PC-9 (cell line): ENCODE measurements around the gene OR7G2. TPM values are rescaled to one million over a fixed set of nuclear protein-coding genes. Genes with fewer than 3 reads are reported as not detected.

ENCODE experiments used
- BruUV-seq: library from RNA; stranded (reverse); fragments of 400-500 nt; replicated peaks from 2 replicates; lab custom pipeline; 2021; lab: Mats Ljungman, UMichigan
- CTCF ChIA-PET: fragments of 300-600 bp; sonication (Branson Sonifier 250); formaldehyde crosslinking; loops from one replicate; lab custom pipeline; 2022; ENCODE audit warnings: antibody characterized with exemption; lab: Charles Lee
- POLR2A ChIA-PET: fragments of 300-600 bp; sonication (Branson Sonifier 250); formaldehyde crosslinking; loops from one replicate; lab custom pipeline; 2022; ENCODE audit warnings: antibody characterized with exemption; ENCODE audit not compliant: unreplicated experiment; lab: Charles Lee
- DNase-seq, 2 experiments: peaks; one replicate each; pipeline versions ENCODE4 v3.0.0 to v3.0.0-alpha.2; 2015 to 2022; ENCODE audit warnings: mixed read lengths in 1 of 2
- H2AFZ ChIP-seq: fragments of 200-600 bp; sonication (generic); 2 replicates; pipeline ENCODE4 v1.8.1; 2017; ENCODE audit warnings: antibody characterized with exemption
- H3F3A ChIP-seq: fragments of 200-600 bp; sonication (generic); 2 replicates; pipeline ENCODE4 v1.8.1; 2017; ENCODE audit warnings: antibody characterized with exemption, mild to moderate bottlenecking, low read depth; ENCODE audit not compliant: insufficient read depth
- H3K27ac ChIP-seq: fragments of 200-600 bp; sonication (generic); 2 replicates; pipeline ENCODE4 v1.6.1; 2016; ENCODE audit warnings: mixed run types
- H3K27me3 ChIP-seq: fragments of 200-600 bp; sonication (generic); 2 replicates; pipeline ENCODE4 v1.6.1; 2016; ENCODE audit warnings: low read depth, mixed run types; ENCODE audit not compliant: insufficient read depth
- H3K36me3 ChIP-seq: fragments of 200-600 bp; sonication (generic); 2 replicates; pipeline ENCODE4 v1.6.1; 2016; ENCODE audit warnings: low read depth, mixed run types
- H3K4me1 ChIP-seq: fragments of 200-600 bp; sonication (generic); replicated peaks from 2 replicates; pipeline ENCODE4 v1.6.1; 2016; ENCODE audit warnings: mixed run types; ENCODE audit not compliant: insufficient read depth
- H3K4me2 ChIP-seq: fragments of 200-600 bp; sonication (generic); 2 replicates; pipeline ENCODE4 v1.6.1; 2017; ENCODE audit warnings: mixed run types
- H3K4me3 ChIP-seq: fragments of 200-600 bp; sonication (generic); 2 replicates; pipeline ENCODE4 v1.6.1; 2016; ENCODE audit warnings: mixed run types
- H3K79me2 ChIP-seq: fragments of 200-600 bp; sonication (generic); 2 replicates; pipeline ENCODE4 v1.6.1; 2017; ENCODE audit warnings: low read depth, mixed run types
- H3K9me2 ChIP-seq: fragments of 200-600 bp; sonication (generic); 2 replicates; pipeline ENCODE4 v1.8.1; 2017; ENCODE audit warnings: mild to moderate bottlenecking; ENCODE audit not compliant: insufficient read depth
- H3K9me3 ChIP-seq: fragments of 200-600 bp; sonication (generic); 2 replicates; pipeline ENCODE4 v1.8.1; 2016; ENCODE audit warnings: low read depth; ENCODE audit not compliant: insufficient read depth
- H4K20me1 ChIP-seq: fragments of 200-600 bp; sonication (generic); 2 replicates; pipeline ENCODE4 v1.8.1; 2017; ENCODE audit not compliant: insufficient read depth
- EZH2 ChIP-seq: fragments of 200-600 bp; sonication (generic); IDR thresholded peaks from 2 replicates; pipeline ENCODE4 v1.8.0; 2017; ENCODE audit warnings: antibody characterized with exemption, low read depth
- intact Hi-C: fragments of 100-400 bp; cut with micrococcal nuclease; formaldehyde crosslinking; loops from one replicate; pipeline ENCODE4 v1.10.0; 2022; ENCODE audit not compliant: unreplicated experiment
- total RNA-seq: library from RNA; stranded (reverse); gene quantifications from 2 replicates; pipeline ENCODE4 v1.2.3, GENCODE V29; 2021
- TF ChIP-seq, protein P1 (sequence below): fragments of 200-600 bp; sonication (generic); conservative IDR thresholded peaks from 2 replicates; pipeline ENCODE4 v1.6.1; 2017; ENCODE audit warnings: mixed run types, antibody characterized with exemption, mild to moderate bottlenecking, moderate library complexity

The OR7G2 gene
- total RNA-seq, 1 experiment from 2014 or later, result not detected

DNA sequence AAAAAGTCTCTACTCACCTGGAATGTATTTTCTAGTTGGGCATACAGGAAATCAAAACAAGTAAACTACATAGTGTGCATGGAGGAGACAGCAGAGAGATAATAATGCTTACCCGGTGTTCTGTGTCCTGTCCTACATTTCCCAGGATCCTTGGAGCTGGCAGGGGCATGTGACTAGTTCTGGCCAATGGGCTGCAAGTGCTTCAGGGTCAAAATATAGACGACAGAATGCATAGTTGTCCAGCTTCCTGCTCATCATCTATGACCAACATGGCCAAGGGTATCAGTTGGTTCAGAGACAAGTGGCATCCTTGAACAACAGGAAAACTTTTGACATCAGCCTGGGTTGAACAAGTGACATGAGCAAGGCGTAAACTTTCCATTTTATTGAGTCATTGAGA is 41.4 kb upstream of the OR7G2 start:
- no TSS peak for BruUV-seq
- Histone ChIP-seq H3K9me3 (peaks cover 75% of the 10 kb centered on the region), H3F3A (peaks cover 7% of the 10 kb centered on the region), H3K36me3 (peaks cover 88% of the 10 kb centered on the region), H3K4me1 (no peaks in the 10 kb centered on the region; the same call in none of the 2 replicates), H4K20me1 (peaks cover 2% of the 10 kb centered on the region), H3K9me2 (no peaks in the 10 kb centered on the region), H3K27ac (no peak overlapping the region), H3K4me3 (no peak overlapping the region), H2AFZ (no peak overlapping the region), H3K27me3 (no peaks in the 10 kb centered on the region), H3K4me2 (no peak overlapping the region), H3K79me2 (peaks cover 99% of the 10 kb centered on the region)
- CTCF ChIA-PET, result no interaction called here
- POLR2A ChIA-PET, result no interaction called here
- TF ChIP-seq EZH2, result no peak
- TF ChIP-seq, protein P1, sequence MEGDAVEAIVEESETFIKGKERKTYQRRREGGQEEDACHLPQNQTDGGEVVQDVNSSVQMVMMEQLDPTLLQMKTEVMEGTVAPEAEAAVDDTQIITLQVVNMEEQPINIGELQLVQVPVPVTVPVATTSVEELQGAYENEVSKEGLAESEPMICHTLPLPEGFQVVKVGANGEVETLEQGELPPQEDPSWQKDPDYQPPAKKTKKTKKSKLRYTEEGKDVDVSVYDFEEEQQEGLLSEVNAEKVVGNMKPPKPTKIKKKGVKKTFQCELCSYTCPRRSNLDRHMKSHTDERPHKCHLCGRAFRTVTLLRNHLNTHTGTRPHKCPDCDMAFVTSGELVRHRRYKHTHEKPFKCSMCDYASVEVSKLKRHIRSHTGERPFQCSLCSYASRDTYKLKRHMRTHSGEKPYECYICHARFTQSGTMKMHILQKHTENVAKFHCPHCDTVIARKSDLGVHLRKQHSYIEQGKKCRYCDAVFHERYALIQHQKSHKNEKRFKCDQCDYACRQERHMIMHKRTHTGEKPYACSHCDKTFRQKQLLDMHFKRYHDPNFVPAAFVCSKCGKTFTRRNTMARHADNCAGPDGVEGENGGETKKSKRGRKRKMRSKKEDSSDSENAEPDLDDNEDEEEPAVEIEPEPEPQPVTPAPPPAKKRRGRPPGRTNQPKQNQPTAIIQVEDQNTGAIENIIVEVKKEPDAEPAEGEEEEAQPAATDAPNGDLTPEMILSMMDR, result no peak
- no peak for DNase-seq
- intact Hi-C loops, result no loop called here

DNA sequence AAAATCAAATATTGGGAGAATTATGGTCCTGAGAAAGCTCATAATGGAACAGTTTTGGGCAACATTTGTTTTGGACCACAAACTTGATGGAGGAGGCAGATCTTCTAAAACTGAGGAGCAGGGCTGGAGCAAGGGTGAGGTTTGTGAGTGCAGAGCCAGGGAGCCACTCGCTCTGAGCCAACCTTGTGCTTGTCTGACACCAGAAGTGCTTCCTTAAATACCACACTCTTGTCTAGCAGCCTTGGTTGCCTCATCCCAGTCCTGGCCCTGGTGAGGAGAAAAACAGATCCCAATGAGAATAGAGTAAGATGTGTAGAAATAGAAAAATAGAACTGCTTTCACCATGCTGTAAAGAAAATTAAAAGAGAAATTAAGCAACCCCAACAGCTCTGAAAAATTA is 39.6 kb upstream of the OR7G2 start:
- intact Hi-C loops, result no loop called here
- Histone ChIP-seq H3K9me2 (no peaks in the 10 kb centered on the region), H4K20me1 (peaks cover 2% of the 10 kb centered on the region; the same call in 1 of the 2 replicates), H3K27me3 (no peaks in the 10 kb centered on the region), H2AFZ (no peak overlapping the region), H3K36me3 (peaks cover 88% of the 10 kb centered on the region), H3K27ac (no peak overlapping the region), H3K4me1 (peaks cover under 1% of the 10 kb centered on the region), H3K79me2 (peaks cover 99% of the 10 kb centered on the region), H3K4me3 (no peak overlapping the region), H3K9me3 (peaks cover 75% of the 10 kb centered on the region), H3F3A (peaks cover 7% of the 10 kb centered on the region), H3K4me2 (no peak overlapping the region)
- no TSS peak for BruUV-seq
- TF ChIP-seq, protein P1, result no peak
- TF ChIP-seq EZH2, result no peak
- DNase-seq, result no peak
- ChIA-PET POLR2A (no interaction called here), CTCF (no interaction called here)

DNA sequence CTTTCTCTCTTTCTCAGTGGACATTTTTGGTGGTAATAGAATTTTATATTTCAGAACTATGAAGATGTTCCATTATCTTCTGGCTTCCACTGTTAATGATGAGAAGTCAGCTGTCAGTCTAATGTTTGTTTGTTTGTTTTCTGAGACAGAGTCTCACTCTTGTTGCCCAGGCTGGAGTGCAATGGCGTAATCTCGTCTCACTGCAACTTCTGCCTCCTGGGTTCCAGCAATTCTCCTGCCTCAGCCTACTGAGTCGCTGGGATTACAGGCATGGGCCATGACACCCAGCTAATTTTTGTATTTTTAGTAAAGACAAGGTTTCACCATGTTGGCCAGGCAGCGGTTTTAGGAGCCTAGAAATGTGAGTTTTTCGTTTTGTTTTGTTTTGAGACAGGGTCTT is 37.6 kb upstream of the OR7G2 start:
- H3K9me3 ChIP-seq, result peaks cover 66% of the 10 kb centered on the region
- no peak overlapping the region for H3K27ac ChIP-seq
- H3F3A ChIP-seq, result peaks cover 7% of the 10 kb centered on the region
- H3K36me3 ChIP-seq, result peaks cover 80% of the 10 kb centered on the region
- no peak overlapping the region for H2AFZ ChIP-seq
- H4K20me1 ChIP-seq, result no peaks in the 10 kb centered on the region
- TF ChIP-seq, protein P1, result no peak
- no peak for TF ChIP-seq EZH2
- H3K27me3 ChIP-seq, result no peaks in the 10 kb centered on the region
- CTCF ChIA-PET, result no interaction called here
- POLR2A ChIA-PET, result no interaction called here
- intact Hi-C loops, result no loop called here
- H3K9me2 ChIP-seq, result no peaks in the 10 kb centered on the region
- DNase-seq, result no peak
- H3K4me3 ChIP-seq, result peak overlapping the region; percentile 15; the same call in 1 of the 2 replicates
- H3K4me2 ChIP-seq, result no peak overlapping the region
- H3K79me2 ChIP-seq, result peaks cover 96% of the 10 kb centered on the region
- BruUV-seq, result no TSS peak
- peaks cover 10% of the 10 kb centered on the region for H3K4me1 ChIP-seq
